Caco-2 (cell line): ENCODE data around the gene MACROD1. TPM values are rescaled to one million over a fixed set of nuclear protein-coding genes. Genes with fewer than 3 reads are reported as not detected.

ENCODE experiments used
- BruUV-seq: library from RNA; stranded (reverse); fragments of 400-500 nt; replicated peaks from 2 replicates; lab custom pipeline; 2021; lab: Mats Ljungman, UMichigan
- CTCF ChIA-PET: fragments of 300-600 bp; sonication (Branson Sonifier 250); formaldehyde crosslinking; loops from one replicate; lab custom pipeline; 2022; ENCODE audit warnings: antibody characterized with exemption; lab: Charles Lee
- POLR2A ChIA-PET: fragments of 300-600 bp; sonication (Branson Sonifier 250); formaldehyde crosslinking; loops from one replicate; lab custom pipeline; 2022; ENCODE audit warnings: antibody characterized with exemption; lab: Charles Lee
- DNase-seq, 2 experiments: peaks; one replicate each; pipeline versions ENCODE4 v3.0.0 to v3.0.0-alpha.2; 2020 to 2022
- H3K27me3 ChIP-seq: replicated peaks from 2 replicates; pipeline ENCODE4 v1.6.0; 2011; ENCODE audit warnings: low read length; ENCODE audit not compliant: control insufficient read depth, insufficient read depth
- H3K36me3 ChIP-seq: 2 replicates; pipeline ENCODE4 v1.5.1; 2011; ENCODE audit warnings: low read length; ENCODE audit not compliant: control insufficient read depth, insufficient read depth
- H3K4me1 ChIP-seq: fragments of 250-450 bp; sonication (Bioruptor Pico); 2 replicates; pipeline ENCODE4 v1.5.1; 2020; ENCODE audit warnings: mild to moderate bottlenecking
- H3K4me3 ChIP-seq: 2 replicates; pipeline ENCODE4 v1.5.1; 2011; ENCODE audit warnings: low read depth, mild to moderate bottlenecking, control low read depth, low read length
- H3K9me3 ChIP-seq: fragments of 250-450 bp; sonication (Bioruptor Pico); 2 replicates; pipeline ENCODE4 v1.5.1; 2020; ENCODE audit warnings: mild to moderate bottlenecking, moderate library complexity
- H3K27ac Mint-ChIP-seq: one replicate; pipeline ENCODE4 v1.8.0; 2022; ENCODE audit warnings: mixed read lengths; ENCODE audit not compliant: unreplicated experiment
- H3K27me3 Mint-ChIP-seq: one replicate; pipeline ENCODE4 v1.8.0; 2022; ENCODE audit warnings: mixed read lengths; ENCODE audit not compliant: insufficient read depth, unreplicated experiment
- H3K36me3 Mint-ChIP-seq: one replicate; pipeline ENCODE4 v1.8.0; 2022; ENCODE audit warnings: mild to moderate bottlenecking, mixed read lengths; ENCODE audit not compliant: insufficient read depth, unreplicated experiment
- H3K4me1 Mint-ChIP-seq: one replicate; pipeline ENCODE4 v1.8.0; 2022; ENCODE audit warnings: low read depth, mixed read lengths; ENCODE audit not compliant: unreplicated experiment
- H3K4me3 Mint-ChIP-seq: one replicate; pipeline ENCODE4 v1.8.0; 2022; ENCODE audit warnings: mild to moderate bottlenecking, moderate library complexity, mixed read lengths; ENCODE audit not compliant: unreplicated experiment
- H3K9me3 Mint-ChIP-seq: one replicate; pipeline ENCODE4 v1.8.0; 2022; ENCODE audit warnings: mixed read lengths; ENCODE audit not compliant: unreplicated experiment
- CTCF ChIP-seq, 2 experiments: fragments of 200-600 bp in 1 of 2; IDR thresholded peaks; 1 replicate in 1 of 2; 2 replicates in 1 of 2; pipeline versions ENCODE4 v1.5.1 to v1.8.0; 2011 to 2022; ENCODE audit warnings: antibody characterized with exemption in 1 of 2, control low read depth in 1 of 2, inconsistent platforms in 1 of 2, low read depth in 1 of 2, low read length in 1 of 2, mild to moderate bottlenecking in 1 of 2, moderate library complexity in 1 of 2; ENCODE audit not compliant: insufficient read depth in 1 of 2, severe bottlenecking in 1 of 2, unreplicated experiment in 1 of 2
- intact Hi-C: fragments of 100-400 bp; cut with micrococcal nuclease; formaldehyde crosslinking; loops from one replicate; pipeline ENCODE4 v1.10.0; 2022; ENCODE audit not compliant: unreplicated experiment
- total RNA-seq: library from RNA; stranded (reverse); gene quantifications from 2 replicates; pipeline ENCODE4 v1.2.3, GENCODE V29; 2022

MACROD1 gene
- total RNA-seq, 1 experiment from 2014 or later: 29.6 TPM

- H3K36me3 ChIP-seq: no peaks in the 10 kb centered on the region; the same call in none of the 2 replicates
- intact Hi-C loops: no loop called here
- ChIA-PET CTCF (no interaction called here), POLR2A (interaction anchor here (0.5 to 0.6 kb wide), 2 partner anchors 19 to 50 kb away, joined by 3 to 6 read pairs; no protein-coding TSS in a partner anchor)
- no peaks in the 10 kb centered on the region for H3K4me1 Mint-ChIP-seq
- H3K4me3 Mint-ChIP-seq: no peak overlapping the region
- TF ChIP-seq CTCF (IDR thresholded peaks at IDR 0.05; ENCODE audit: insufficient read depth in 1 of 2, low read depth in 1 of 2, low read length in 1 of 2, severe bottlenecking in 1 of 2, unreplicated experiment in 1 of 2): no peak
- no peak for DNase-seq
- no peaks in the 10 kb centered on the region for H3K27me3 ChIP-seq
- no peak overlapping the region for H3K4me3 ChIP-seq
- no TSS peak for BruUV-seq
- H3K27ac Mint-ChIP-seq: no peak overlapping the region
- H3K9me3 ChIP-seq: no peaks in the 10 kb centered on the region
- H3K36me3 Mint-ChIP-seq: peaks cover 72% of the 10 kb centered on the region
- H3K4me1 ChIP-seq: no peaks in the 10 kb centered on the region
- H3K9me3 Mint-ChIP-seq: no peaks in the 10 kb centered on the region
- no peaks in the 10 kb centered on the region for H3K27me3 Mint-ChIP-seq
These were observed 42.3 kb upstream of the MACROD1 start for GRCh38 chr11:64208086-64208795.

- TF ChIP-seq CTCF (IDR thresholded peaks at IDR 0.05; ENCODE audit: insufficient read depth in 1 of 2, low read depth in 1 of 2, low read length in 1 of 2, severe bottlenecking in 1 of 2, unreplicated experiment in 1 of 2): no peak
- Histone ChIP-seq H3K4me1 (no peaks in the 10 kb centered on the region), H3K36me3 (peaks cover 1% of the 10 kb centered on the region), H3K9me3 (no peaks in the 10 kb centered on the region), H3K4me3 (no peak overlapping the region), H3K27me3 (no peaks in the 10 kb centered on the region)
- Mint-ChIP-seq H3K4me1 (no peaks in the 10 kb centered on the region), H3K36me3 (peaks cover 79% of the 10 kb centered on the region), H3K27me3 (no peaks in the 10 kb centered on the region), H3K4me3 (no peak overlapping the region), H3K27ac (no peak overlapping the region), H3K9me3 (no peaks in the 10 kb centered on the region)
- DNase-seq: no peak
- CTCF ChIA-PET: no interaction called here
- POLR2A ChIA-PET: interaction anchor here (0.6 kb wide), 1 partner anchor 20 kb away, joined by 6 read pairs; no protein-coding TSS in a partner anchor
- intact Hi-C loops: no loop called here
- no TSS peak for BruUV-seq
These were observed 41.6 kb upstream of the MACROD1 start for GRCh38 chr11:64207256-64208085.

- no peaks in the 10 kb centered on the region for H3K27me3 Mint-ChIP-seq
- no peak for TF ChIP-seq CTCF (IDR thresholded peaks at IDR 0.05; ENCODE audit: insufficient read depth in 1 of 2, low read depth in 1 of 2, low read length in 1 of 2, severe bottlenecking in 1 of 2, unreplicated experiment in 1 of 2)
- no peaks in the 10 kb centered on the region for H3K9me3 Mint-ChIP-seq
- H3K4me3 Mint-ChIP-seq: no peak within 1 kb of the TSS
- intact Hi-C loops: no loop called here
- H3K4me1 Mint-ChIP-seq: no peaks in the 10 kb centered on the region
- peaks cover 5% of the 10 kb centered on the region for H3K36me3 ChIP-seq
- H3K9me3 ChIP-seq: no peaks in the 10 kb centered on the region
- CTCF ChIA-PET: interaction anchor here (1.1 kb wide), 1 partner anchor 25 kb away, joined by 3 read pairs; no protein-coding TSS in a partner anchor
- POLR2A ChIA-PET: no interaction called here
- H3K36me3 Mint-ChIP-seq: peaks cover 83% of the 10 kb centered on the region
- H3K27me3 ChIP-seq: no peaks in the 10 kb centered on the region
- no peak within 1 kb of the TSS for H3K4me3 ChIP-seq
- BruUV-seq: no TSS peak
- no peak within 1 kb of the TSS for H3K27ac Mint-ChIP-seq
- no peaks in the 10 kb centered on the region for H3K4me1 ChIP-seq
- DNase-seq: no peak
These were observed 40.7 kb upstream of the MACROD1 start, which contains the start of gene FERMT3 for GRCh38 chr11:64206457-64207255. Gene FERMT3 (plus strand): TSS chr11:64206721. CDS start chr11:64207365, 644 bp downstream.
